K562 (cell line): ENCODE data around the gene EIF4G1.

Experiments used
- BRD4 ChIP-seq: fragments of 200-600 bp; sonication (generic); IDR thresholded peaks from 2 replicates; pipeline ENCODE4 v1.6.1; 2017; ENCODE audit warnings: inconsistent platforms
- CTCF ChIP-seq, 3 experiments: IDR thresholded peaks in 2 of 3; conservative IDR thresholded peaks in 1 of 3; 2 replicates each; pipeline ENCODE4 v1.5.1; 2011 to 2012; ENCODE audit warnings: low read length in 3 of 3, mild to moderate bottlenecking in 3 of 3, control low read depth in 2 of 3, improper control_type of control experiment in 1 of 3, inconsistent platforms in 1 of 3, low read depth in 1 of 3, mixed read lengths in 1 of 3, moderate library complexity in 1 of 3; ENCODE audit not compliant: insufficient read depth in 2 of 3
- EWSR1 ChIP-seq: fragments of 450-650 bp; IDR thresholded peaks from 2 replicates; pipeline ENCODE4 v1.6.1; 2018; ENCODE audit warnings: borderline replicate concordance, mild to moderate bottlenecking, low read depth, moderate library complexity; ENCODE audit not compliant: partially characterized antibody
- FOXA3 ChIP-seq, 2 experiments: fragments of 450-650 bp in 1 of 2; sonication (generic) in 1 of 2; formaldehyde crosslinking; IDR thresholded peaks in 1 of 2; conservative IDR thresholded peaks in 1 of 2; 2 replicates each; pipeline versions ENCODE4 v1.4.0 to v1.8.0; 2020 to 2022; ENCODE audit warnings: mild to moderate bottlenecking in 2 of 2, missing genetic modification reagents in 1 of 2
- RCOR1 ChIP-seq, 2 experiments: IDR thresholded peaks; 2 replicates each; pipeline ENCODE4 v1.6.1; 2012; ENCODE audit warnings: low read depth in 2 of 2, low read length in 2 of 2, borderline replicate concordance in 1 of 2, improper control_type of control experiment in 1 of 2
- ZBTB9 ChIP-seq: fragments of 450-650 bp; formaldehyde crosslinking; IDR thresholded peaks from 2 replicates; pipeline ENCODE4 v1.4.0; 2020; ENCODE audit warnings: mild to moderate bottlenecking, moderate library complexity
- ZNF354B ChIP-seq: fragments of 250-450 bp; sonication (Bioruptor Pico); IDR thresholded peaks from 2 replicates; pipeline ENCODE4 v1.4.0; 2020
- ZNF740 ChIP-seq, 3 experiments: fragments of 200-800 bp in 1 of 3; sonication (Bioruptor generic) in 1 of 3; sonication (generic) in 1 of 3; formaldehyde crosslinking in 1 of 3; IDR thresholded peaks; 2 replicates each; pipeline versions ENCODE4 v1.6.1 to v1.8.0; 2016 to 2022; ENCODE audit warnings: mild to moderate bottlenecking in 2 of 3, missing compliant biosample characterization in 2 of 3, missing genetic modification characterization in 2 of 3, missing genetic modification reagents in 1 of 3

GRCh38 chr3:184358124-184358767 lies 43.8 kb downstream of the EIF4G1 start:
- TF ChIP-seq CTCF (IDR thresholded peaks at IDR 0.05 in 2 of 3, conservative IDR thresholded peaks at IDR 0.05 in 1 of 3; ENCODE audit: insufficient read depth in 2 of 3, low read depth in 1 of 3, low read length in 3 of 3) (no peak), RCOR1 (IDR thresholded peaks at IDR 0.05; ENCODE audit: borderline replicate concordance in 1 of 2, low read depth in 2 of 2, low read length in 2 of 2) (no peak), ZNF354B (CRISPR knock-in tag) (no peak), BRD4 (no peak), ZNF740 (CRISPR knock-in tag; IDR thresholded peaks at IDR 0.05) (no peak), ZNF740 (tag; IDR thresholded peaks at IDR 0.05) (no peak), FOXA3 (CRISPR knock-in tag; conservative IDR thresholded peaks at IDR 0.05 in 1 of 2, IDR thresholded peaks at IDR 0.05 in 1 of 2) (no peak), ZBTB9 (CRISPR knock-in tag) (no peak), EWSR1 (no peak)
